MM.1S (cell line): Measurements from ENCODE around the gene DHRS1.

Experiments used
- CTCF ChIP-seq: fragments of 300-600 bp; sonication (generic); IDR thresholded peaks from 2 replicates; pipeline ENCODE4 v1.5.1; 2016; ENCODE audit warnings: antibody characterized with exemption, low read length, mixed read lengths
- EZH2phosphoT487 ChIP-seq: fragments of 300-600 bp; sonication (generic); IDR thresholded peaks from 2 replicates; pipeline ENCODE4 v1.6.1; 2018; ENCODE audit warnings: antibody characterized with exemption, low read length

DNA sequence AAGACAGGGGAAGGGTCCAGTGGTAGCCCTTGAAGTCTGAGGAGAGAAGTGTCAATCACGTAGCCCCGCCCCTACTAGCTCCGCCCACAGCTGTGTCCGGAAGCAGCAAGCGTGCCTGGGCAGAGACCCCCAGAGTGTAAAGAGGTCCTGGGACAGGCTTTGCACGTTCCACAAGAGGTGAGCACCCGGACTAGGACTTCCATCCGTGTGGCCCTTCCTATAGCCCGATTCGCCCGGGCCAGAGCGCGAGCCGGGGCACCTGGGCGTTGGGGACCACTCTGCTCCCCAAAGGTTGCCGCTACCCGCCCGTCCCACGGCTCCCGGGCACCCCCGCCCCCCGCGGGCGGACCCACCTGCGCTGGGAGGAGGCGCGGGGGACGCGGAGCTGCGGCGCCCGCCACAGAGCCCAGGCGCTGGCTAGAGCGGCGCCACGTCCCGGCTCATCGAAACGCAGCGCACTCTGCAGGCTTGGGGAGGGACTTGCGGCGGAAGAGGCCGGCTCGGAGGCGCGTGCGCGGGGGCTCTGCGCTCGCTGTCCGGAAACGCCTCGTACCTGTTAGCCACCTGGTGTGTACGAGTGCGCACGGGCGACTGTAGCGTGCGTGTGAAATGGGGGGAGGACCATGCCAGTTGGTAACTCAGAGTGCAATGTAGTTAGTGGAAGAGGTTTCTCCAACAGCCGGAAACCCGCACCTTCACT is 28.3 kb downstream of the DHRS1 start, which contains the start of gene RABGGTA:
- no peak for TF ChIP-seq EZH2phosphoT487
- TF ChIP-seq CTCF, result peak; percentile 49
